Neural cell (in vitro differentiated cells): ENCODE measurements around the gene ZMAT5.

Experiments
- POLR2AphosphoS5 ChIP-seq: IDR thresholded peaks from 2 replicates; pipeline ENCODE4 v1.6.1; 2012
- RAD21 ChIP-seq: fragments of 450-650 bp; conservative IDR thresholded peaks from 2 replicates; pipeline ENCODE4 v1.6.1; 2014; ENCODE audit warnings: antibody characterized with exemption, mild to moderate bottlenecking, moderate library complexity
- TAF1 ChIP-seq: IDR thresholded peaks from 2 replicates; pipeline ENCODE4 v1.6.1; 2012; ENCODE audit warnings: low read depth
- TF ChIP-seq, protein P1 (sequence below): fragments of 450-650 bp; IDR thresholded peaks from 2 replicates; pipeline ENCODE4 v1.5.1; 2014; ENCODE audit warnings: antibody characterized with exemption, mild to moderate bottlenecking, moderate library complexity; ENCODE audit not compliant: poor library complexity, severe bottlenecking

DNA sequence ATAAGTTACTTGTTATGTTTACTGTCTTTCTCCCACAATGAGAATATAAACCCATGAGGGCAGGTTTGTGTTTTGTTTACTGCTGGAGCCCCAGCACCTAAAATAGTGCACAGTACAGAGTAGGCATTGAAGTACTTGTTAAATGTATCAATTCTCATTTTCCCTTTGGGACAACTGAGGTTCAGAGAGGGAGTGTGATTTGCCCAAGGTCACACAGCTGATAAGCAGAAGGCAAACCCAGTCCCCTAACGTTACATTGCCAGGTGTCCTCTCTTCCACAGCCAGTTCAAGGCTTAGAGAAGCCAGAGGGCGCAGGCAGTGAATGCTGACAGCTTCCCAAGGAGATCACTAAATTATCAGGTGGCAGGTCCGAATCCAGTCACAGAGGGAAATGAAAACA lies 16.8 kb downstream of the ZMAT5 start:
- TF ChIP-seq, protein P1, sequence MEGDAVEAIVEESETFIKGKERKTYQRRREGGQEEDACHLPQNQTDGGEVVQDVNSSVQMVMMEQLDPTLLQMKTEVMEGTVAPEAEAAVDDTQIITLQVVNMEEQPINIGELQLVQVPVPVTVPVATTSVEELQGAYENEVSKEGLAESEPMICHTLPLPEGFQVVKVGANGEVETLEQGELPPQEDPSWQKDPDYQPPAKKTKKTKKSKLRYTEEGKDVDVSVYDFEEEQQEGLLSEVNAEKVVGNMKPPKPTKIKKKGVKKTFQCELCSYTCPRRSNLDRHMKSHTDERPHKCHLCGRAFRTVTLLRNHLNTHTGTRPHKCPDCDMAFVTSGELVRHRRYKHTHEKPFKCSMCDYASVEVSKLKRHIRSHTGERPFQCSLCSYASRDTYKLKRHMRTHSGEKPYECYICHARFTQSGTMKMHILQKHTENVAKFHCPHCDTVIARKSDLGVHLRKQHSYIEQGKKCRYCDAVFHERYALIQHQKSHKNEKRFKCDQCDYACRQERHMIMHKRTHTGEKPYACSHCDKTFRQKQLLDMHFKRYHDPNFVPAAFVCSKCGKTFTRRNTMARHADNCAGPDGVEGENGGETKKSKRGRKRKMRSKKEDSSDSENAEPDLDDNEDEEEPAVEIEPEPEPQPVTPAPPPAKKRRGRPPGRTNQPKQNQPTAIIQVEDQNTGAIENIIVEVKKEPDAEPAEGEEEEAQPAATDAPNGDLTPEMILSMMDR = no peak
- no peak for TF ChIP-seq RAD21
- no peak for TF ChIP-seq TAF1
- no peak for TF ChIP-seq POLR2AphosphoS5
